HCT116 (cell line): ENCODE measurements around the gene PAFAH1B1.

Experiments used
- CBX3 ChIP-seq: IDR thresholded peaks from 2 replicates; pipeline ENCODE4 v1.6.1; 2012; ENCODE audit warnings: low read depth
- CTCF ChIP-seq, 3 experiments: fragments of 200-600 bp in 1 of 3; sonication (generic) in 1 of 3; IDR thresholded peaks in 2 of 3; conservative IDR thresholded peaks in 1 of 3; 2 replicates each; pipeline ENCODE4 v1.5.1; 2012 to 2017; ENCODE audit warnings: low read depth in 2 of 3, low read length in 2 of 3, antibody characterized with exemption in 1 of 3, borderline replicate concordance in 1 of 3, control low read depth in 1 of 3, mild to moderate bottlenecking in 1 of 3, mixed read lengths in 1 of 3, mixed run types in 1 of 3, moderate library complexity in 1 of 3; ENCODE audit not compliant: insufficient read depth in 1 of 3
- EZH2 ChIP-seq: fragments of 200-600 bp; sonication (generic); IDR thresholded peaks from 2 replicates; pipeline ENCODE4 v1.6.1; 2017; ENCODE audit warnings: antibody characterized with exemption, mixed run types
- POLR2A ChIP-seq: IDR thresholded peaks from 2 replicates; pipeline ENCODE4 v1.7.0; 2011; ENCODE audit warnings: borderline replicate concordance; ENCODE audit not compliant: insufficient read depth, insufficient read length; ENCODE audit errors: extremely low read depth
- POLR2AphosphoS5 ChIP-seq: IDR thresholded peaks from 2 replicates; pipeline ENCODE4 v1.6.1; 2011; ENCODE audit warnings: mild to moderate bottlenecking, low read depth, low read length, moderate library complexity
- RAD21 ChIP-seq: IDR thresholded peaks from 2 replicates; pipeline ENCODE4 v1.6.1; 2012; ENCODE audit warnings: low read depth, mild to moderate bottlenecking
- YY1 ChIP-seq: IDR thresholded peaks from 2 replicates; pipeline ENCODE4 v1.6.1; 2011; ENCODE audit warnings: low read length, low read depth, moderate library complexity, mild to moderate bottlenecking; ENCODE audit not compliant: insufficient replicate concordance; ENCODE audit errors: extremely low read depth
- ZBTB33 ChIP-seq: IDR thresholded peaks from 2 replicates; pipeline ENCODE4 v1.6.1; 2011; ENCODE audit warnings: mild to moderate bottlenecking, low read length, moderate library complexity; ENCODE audit not compliant: insufficient replicate concordance; ENCODE audit errors: extremely low read depth
- ZFX ChIP-seq: fragments of 450-650 bp; IDR thresholded peaks from 2 replicates; pipeline ENCODE4 v1.6.1; 2017
- ZNF274 ChIP-seq: fragments of 200-500 bp; sonication (Bioruptor generic); IDR thresholded peaks from 2 replicates; pipeline ENCODE4 v1.6.1; 2014; ENCODE audit warnings: mild to moderate bottlenecking, low read depth, low read length, inconsistent platforms
- TF ChIP-seq, protein P1 (sequence below): IDR thresholded peaks from 2 replicates; pipeline ENCODE4 v1.6.1; 2012; ENCODE audit warnings: low read depth

DNA sequence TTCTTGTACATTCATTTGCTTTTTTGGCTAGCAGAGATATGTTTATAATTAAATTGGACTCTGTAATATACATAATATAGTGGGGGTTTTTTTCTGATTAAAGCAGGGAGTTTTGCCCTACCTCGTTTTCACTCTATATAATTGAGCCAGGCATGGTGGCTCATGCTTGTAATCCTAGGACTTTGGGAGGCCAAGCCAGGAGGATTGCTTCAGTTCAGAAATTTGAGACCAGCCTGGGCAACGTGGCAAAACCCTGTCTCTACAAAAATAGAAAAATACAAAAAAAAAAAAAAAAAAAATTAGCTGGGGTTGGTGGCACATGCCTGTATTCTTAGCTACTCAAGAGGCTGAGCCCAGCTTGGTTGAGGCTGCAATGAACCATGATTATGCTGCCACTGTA lies 42.2 kb downstream of the PAFAH1B1 start:
- no peak for TF ChIP-seq POLR2A
- TF ChIP-seq RAD21 = no peak
- TF ChIP-seq ZNF274 = no peak
- no peak for TF ChIP-seq CTCF (IDR thresholded peaks at IDR 0.05 in 2 of 3, conservative IDR thresholded peaks at IDR 0.05 in 1 of 3; ENCODE audit: borderline replicate concordance in 1 of 3, insufficient read depth in 1 of 3, low read depth in 2 of 3, low read length in 2 of 3)
- no peak for TF ChIP-seq POLR2AphosphoS5
- TF ChIP-seq ZBTB33 = no peak
- TF ChIP-seq EZH2 = no peak
- TF ChIP-seq CBX3 = no peak
- TF ChIP-seq ZFX = no peak
- no peak for TF ChIP-seq YY1
- TF ChIP-seq, protein P1, sequence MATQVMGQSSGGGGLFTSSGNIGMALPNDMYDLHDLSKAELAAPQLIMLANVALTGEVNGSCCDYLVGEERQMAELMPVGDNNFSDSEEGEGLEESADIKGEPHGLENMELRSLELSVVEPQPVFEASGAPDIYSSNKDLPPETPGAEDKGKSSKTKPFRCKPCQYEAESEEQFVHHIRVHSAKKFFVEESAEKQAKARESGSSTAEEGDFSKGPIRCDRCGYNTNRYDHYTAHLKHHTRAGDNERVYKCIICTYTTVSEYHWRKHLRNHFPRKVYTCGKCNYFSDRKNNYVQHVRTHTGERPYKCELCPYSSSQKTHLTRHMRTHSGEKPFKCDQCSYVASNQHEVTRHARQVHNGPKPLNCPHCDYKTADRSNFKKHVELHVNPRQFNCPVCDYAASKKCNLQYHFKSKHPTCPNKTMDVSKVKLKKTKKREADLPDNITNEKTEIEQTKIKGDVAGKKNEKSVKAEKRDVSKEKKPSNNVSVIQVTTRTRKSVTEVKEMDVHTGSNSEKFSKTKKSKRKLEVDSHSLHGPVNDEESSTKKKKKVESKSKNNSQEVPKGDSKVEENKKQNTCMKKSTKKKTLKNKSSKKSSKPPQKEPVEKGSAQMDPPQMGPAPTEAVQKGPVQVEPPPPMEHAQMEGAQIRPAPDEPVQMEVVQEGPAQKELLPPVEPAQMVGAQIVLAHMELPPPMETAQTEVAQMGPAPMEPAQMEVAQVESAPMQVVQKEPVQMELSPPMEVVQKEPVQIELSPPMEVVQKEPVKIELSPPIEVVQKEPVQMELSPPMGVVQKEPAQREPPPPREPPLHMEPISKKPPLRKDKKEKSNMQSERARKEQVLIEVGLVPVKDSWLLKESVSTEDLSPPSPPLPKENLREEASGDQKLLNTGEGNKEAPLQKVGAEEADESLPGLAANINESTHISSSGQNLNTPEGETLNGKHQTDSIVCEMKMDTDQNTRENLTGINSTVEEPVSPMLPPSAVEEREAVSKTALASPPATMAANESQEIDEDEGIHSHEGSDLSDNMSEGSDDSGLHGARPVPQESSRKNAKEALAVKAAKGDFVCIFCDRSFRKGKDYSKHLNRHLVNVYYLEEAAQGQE = no peak
